Endometrial microvascular endothelial cells (primary cell): Measurements from ENCODE around the gene SUMO2. TPM values are rescaled to one million over a fixed set of nuclear protein-coding genes. Genes with fewer than 3 reads are reported as not detected.
"Not testable (repeated sequence)": the region's sequence is repeated elsewhere in the genome, so short reads cannot be mapped to it uniquely, and the experiment has no call there.

Experiments
- in situ Hi-C: cut with HindIII; loops from 2 replicates; pipeline ENCODE4 v1.10.0; 2017; ENCODE audit warnings: low sequenced_read_pairs, low pct_unique_long_range_greater_than_20kb; ENCODE audit errors: inconsistent ontology term
- total RNA-seq: library from RNA; depleted of rRNA; stranded (reverse); fragments of >200 nt; gene quantifications from one replicate; pipeline ENCODE4 v1.2.3, GENCODE V29; 2015; ENCODE audit errors: inconsistent ontology term

The SUMO2 gene
- total RNA-seq, 1 donor from 2014 or later = 83.1 TPM

DNA sequence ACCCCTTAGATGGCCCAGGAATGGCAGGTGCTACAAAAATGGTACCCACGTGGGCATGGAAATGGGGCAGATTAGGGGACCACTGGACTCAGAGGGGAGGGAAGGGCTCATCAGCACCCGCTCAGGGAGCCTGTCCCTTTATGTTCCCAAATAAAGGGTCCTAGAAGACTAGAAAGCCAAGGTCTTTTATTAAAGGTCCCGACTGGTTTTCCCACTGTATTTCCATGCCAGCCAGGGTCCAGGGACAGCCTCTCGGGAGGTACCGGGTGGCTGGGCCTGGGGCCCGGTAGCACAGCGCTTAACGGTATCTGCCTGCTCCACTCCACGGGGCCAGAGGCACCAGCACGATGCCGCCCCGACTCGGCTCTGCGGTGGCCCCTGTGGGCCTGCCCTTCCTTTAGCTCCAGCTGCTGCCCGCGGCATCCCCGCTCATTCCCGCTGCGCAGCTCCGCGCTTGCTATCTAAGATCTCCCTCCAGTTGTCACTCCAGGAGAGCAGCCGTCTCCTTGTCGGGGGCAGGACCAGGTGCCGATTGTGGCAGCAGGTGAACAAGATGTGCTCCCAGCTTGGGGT is 52.6 kb downstream of the SUMO2 start:
- in situ Hi-C loops = no loop called here

DNA sequence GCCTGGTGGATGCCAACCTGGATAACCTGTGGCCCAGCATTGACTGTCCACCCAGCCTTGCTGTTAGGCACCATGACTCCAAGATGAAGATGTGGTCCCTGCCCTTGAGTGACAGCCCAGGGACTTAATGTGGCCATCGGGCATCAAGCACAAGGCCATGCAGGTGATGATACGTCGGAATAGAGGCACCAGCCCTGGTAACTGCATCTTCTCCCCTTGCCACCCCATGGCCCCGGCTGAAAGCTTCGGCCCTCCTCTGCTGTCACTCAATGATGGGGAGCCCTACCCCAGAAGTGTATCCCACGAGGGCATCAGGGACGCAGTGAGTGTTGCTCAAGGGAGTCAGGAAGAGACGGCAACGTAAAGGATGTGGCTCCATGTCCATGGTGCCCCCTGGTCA is 53.2 kb downstream of the SUMO2 start:
- in situ Hi-C loops = no loop called here

DNA sequence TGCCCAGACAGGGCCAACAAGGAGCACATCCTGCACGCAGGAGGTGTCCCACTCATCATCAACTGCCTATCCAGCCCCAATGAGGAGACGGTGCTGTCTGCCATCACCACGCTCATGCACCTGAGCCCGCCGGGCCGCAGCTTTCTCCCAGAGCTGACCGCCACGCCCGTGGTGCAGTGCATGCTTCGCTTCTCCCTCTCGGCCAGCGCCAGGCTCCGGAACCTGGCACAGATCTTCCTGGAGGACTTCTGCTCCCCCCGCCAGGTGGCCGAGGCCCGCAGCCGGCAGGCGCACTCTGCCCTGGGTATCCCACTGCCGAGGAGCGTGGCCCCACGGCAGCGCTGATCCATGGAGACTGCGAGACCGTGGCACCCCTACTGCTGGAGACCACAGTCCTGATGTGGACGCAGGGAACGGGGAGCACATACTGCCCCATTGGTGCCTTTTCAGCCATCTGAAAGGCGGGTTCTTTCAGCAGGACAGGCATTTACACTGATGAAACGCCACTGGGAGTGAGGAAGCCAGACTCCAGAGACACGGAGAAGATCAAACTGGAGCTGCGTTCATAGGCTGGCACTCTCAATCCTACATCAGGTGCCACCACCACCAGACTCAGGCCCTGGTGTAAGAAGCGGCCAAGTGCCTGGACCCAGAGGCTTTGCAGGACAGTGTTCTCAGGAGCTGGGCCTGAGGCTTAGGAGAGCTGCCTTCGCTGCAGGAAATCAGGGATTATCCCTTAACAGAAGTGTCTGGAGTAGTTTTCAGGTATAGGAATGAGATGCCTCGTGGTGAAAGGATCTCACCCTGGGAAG is 53.9 kb downstream of the SUMO2 start:
- in situ Hi-C loops = no loop called here

DNA sequence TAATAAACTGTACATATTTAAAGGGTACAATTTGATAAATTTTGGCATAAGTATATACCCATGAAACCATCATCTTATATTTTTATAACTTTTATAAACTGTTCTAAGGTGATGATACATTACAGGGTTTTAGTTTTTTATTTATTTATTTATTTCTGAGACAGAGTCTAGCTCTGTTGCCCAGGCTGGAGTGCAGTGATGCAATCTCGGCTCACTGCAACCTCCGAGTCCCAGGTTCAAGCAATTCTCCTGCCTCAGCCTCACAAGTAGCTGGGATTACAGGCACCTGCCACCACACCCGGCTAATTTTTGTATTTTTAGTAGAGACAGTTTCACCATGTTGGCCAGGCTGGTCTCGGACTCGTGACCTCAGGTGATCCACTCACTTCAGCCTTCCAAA is 54.8 kb downstream of the SUMO2 start:
- in situ Hi-C loops = not testable (repeated sequence)

DNA sequence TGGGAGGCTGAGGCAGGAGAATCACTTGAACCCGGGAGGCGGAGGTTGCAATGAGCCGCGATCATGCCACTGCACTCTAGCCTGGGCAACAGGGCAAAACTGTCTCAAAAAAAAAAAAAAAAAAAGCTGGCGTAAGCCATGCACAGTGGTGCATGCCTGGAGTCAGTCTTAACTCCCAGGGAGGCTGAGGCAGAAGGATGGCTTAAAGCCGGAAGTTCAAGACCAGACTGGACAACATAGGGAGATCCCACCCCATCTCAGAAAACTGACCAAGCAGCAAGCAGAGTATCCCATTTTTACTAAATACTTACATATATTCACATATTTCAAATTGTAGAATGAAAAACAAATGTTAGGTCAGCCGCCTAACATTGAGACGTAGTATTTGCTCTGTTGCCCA is 55.8 kb downstream of the SUMO2 start:
- in situ Hi-C loops = no loop called here

DNA sequence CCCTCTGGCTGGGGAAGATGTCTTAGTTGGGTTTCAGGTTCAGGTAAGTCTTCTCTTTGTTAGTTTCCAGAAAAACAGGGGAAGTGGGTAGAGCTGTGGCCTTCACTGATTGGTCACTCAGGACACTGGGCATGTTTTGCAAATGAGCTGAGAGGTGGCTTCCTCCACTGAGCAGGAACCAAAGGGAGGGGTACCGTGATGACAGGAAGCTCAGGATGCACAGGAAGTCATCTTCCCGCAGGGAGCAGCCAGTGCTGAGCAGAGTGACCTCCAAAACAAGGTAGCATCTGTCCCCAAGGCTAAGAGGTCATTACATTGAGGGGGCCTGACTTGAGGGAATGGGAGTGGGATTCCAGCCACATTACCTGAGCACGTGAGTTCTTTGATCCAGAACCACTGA is 56.8 kb downstream of the SUMO2 start:
- in situ Hi-C loops = no loop called here

DNA sequence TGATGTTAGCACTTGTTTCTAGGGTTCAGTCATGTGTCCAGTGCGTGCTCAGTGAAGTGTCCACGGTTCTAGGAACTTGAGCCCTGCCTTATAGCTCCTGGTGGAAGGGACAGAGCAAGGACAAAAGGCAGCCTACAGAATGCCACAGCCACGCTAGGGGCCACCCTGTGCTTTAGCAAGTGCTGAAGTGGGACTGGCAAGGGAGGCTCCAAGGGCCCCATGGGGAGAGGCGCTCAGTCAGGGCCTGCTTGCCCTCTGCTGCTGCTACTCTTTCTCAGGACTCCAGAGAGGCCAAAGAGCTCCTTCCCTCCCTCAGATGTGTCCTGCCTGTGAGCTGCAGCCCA is 58.0 kb downstream of the SUMO2 start:
- in situ Hi-C loops = no loop called here

DNA sequence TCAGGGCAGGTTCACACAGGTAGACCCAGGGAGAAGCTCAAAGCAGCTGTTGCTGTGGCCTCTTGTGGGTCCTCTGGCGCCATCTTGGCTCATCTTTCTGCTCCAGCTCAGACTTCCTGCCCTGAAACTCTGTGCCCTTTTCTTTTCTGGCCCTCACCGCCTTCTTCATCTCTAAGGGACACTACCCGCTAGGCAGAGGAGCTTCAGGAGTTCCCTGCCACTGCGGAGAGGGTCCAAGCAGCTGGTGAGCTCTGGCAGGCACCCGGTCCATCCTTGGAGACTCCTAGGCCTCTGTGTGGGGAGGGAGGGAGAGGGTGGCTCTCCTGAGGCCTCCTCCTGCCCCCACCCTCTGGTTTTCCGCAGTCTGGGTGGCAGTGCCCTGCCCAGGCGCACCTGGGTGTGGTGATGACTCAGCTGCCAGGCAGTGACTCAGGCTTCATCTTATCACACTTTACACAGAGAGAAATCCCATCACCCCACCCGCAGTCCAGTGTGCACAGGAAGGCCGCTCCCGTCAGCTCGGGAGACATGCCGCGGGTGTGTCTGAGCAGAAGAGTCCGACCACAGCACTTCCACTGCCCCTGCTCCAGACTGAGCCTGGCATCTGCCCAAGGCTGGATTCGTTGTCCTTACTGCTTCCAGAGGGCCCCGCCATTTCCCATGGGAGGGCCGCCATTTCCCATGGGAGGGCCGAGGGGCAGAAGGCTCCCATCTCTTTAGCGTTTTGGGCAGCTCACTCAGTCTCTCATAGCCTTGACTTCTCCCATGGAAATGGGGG is 58.5 kb downstream of the SUMO2 start:
- in situ Hi-C loops = no loop called here

DNA sequence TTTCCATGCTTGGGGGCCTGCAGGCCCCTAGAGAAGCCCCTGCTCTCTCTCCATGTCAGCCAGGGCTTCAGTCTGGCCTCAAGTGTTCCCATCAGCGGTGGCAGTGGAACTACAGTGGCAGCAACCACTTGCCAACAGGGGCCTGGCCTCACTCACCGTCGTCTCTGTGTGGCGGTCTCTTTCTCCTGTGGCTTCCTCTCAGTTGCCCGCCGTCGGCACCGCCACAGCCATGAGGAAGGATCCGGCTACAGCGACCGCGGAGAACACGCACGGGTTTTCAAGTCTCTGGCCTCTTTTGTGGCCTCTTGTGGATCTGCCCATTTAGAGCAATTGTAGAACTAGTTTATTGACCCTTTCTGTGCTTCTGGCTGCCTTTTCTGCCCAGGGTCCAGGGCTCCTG is 64.5 kb downstream of the SUMO2 start:
- in situ Hi-C loops = no loop called here

DNA sequence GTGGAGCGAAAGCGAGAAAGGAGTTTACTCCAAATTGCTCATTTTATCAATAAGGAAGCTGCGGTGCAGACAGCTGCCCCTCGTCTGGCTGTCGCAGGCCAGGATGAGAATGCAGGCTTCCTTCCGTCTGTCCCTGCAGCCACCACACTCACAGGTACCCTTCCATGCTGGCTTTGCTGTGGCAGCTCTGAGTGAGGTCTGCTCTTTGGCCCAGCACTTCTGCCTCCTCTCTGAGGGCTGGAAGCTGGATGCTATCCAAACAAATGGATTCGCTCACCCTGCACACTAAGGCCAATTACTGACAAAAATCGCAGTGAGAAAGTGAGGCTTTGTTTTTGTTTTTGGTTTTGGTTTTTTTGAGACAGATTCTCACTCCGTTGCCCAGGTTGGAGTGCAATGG is 66.0 kb downstream of the SUMO2 start:
- in situ Hi-C loops = no loop called here

Other genes starting within 250 kb of the SUMO2 start
- gene OTOP3, start 247.1 kb downstream of the SUMO2 start, total RNA-seq = not detected
- 5.2 TPM for gene HID1, start 210.2 kb downstream of the SUMO2 start, total RNA-seq
- gene CDR2L, start 195.3 kb downstream of the SUMO2 start, total RNA-seq = 15.1 TPM
- gene MRPL58, start 170.3 kb downstream of the SUMO2 start, total RNA-seq = 57.1 TPM
- gene ATP5PD, start 136.0 kb downstream of the SUMO2 start, total RNA-seq = 296 TPM
- 21.4 TPM for gene KCTD2, start 135.7 kb downstream of the SUMO2 start, total RNA-seq
- 4.3 TPM for gene SLC16A5, start 95.0 kb downstream of the SUMO2 start, total RNA-seq
- 4.2 TPM for gene ARMC7, start 73.0 kb downstream of the SUMO2 start, total RNA-seq
- gene NT5C, start 51.2 kb downstream of the SUMO2 start, total RNA-seq = 47.2 TPM
- 432 TPM for gene JPT1, start 28.4 kb downstream of the SUMO2 start, total RNA-seq
- 66.9 TPM for gene NUP85, start 22.7 kb upstream of the SUMO2 start, total RNA-seq
- gene GGA3, start 78.6 kb upstream of the SUMO2 start, total RNA-seq = 31.9 TPM
- gene MRPS7, start 78.9 kb upstream of the SUMO2 start, total RNA-seq = 56.1 TPM
- gene MIF4GD, start 88.3 kb upstream of the SUMO2 start, total RNA-seq = 22.9 TPM
- 27.9 TPM for gene SLC25A19, start 106.5 kb upstream of the SUMO2 start, total RNA-seq
- 81.3 TPM for gene GRB2, start 222.7 kb upstream of the SUMO2 start, total RNA-seq